Mucosa of stomach (tissue), 1 donor: ENCODE measurements around the gene ELL3.
"Not testable (repeated sequence)": the region's sequence is repeated elsewhere in the genome, so short reads cannot be mapped to it uniquely, and the experiment has no call there.

ENCODE experiments used
- H3K27me3 ChIP-seq: one replicate; pipeline ENCODE4 v1.7.0; 2013; ENCODE audit warnings: mild to moderate bottlenecking, low read length; ENCODE audit not compliant: control insufficient read depth, insufficient read depth
- H3K36me3 ChIP-seq: one replicate; pipeline ENCODE4 v1.7.0; 2013; ENCODE audit warnings: low read length; ENCODE audit not compliant: control insufficient read depth, insufficient read depth
- H3K4me1 ChIP-seq: one replicate; pipeline ENCODE4 v1.7.0; 2013; ENCODE audit warnings: mild to moderate bottlenecking, low read length; ENCODE audit not compliant: control insufficient read depth, insufficient read depth
- H3K4me3 ChIP-seq: one replicate; pipeline ENCODE4 v1.7.0; 2013; ENCODE audit warnings: low read length
- H3K9ac ChIP-seq: one replicate; pipeline ENCODE4 v1.7.0; 2013; ENCODE audit warnings: mild to moderate bottlenecking, low read length, moderate library complexity
- H3K9me3 ChIP-seq: one replicate; pipeline ENCODE4 v1.7.0; 2013; ENCODE audit warnings: mild to moderate bottlenecking, low read length, moderate library complexity; ENCODE audit not compliant: control insufficient read depth
- donor health status: Pancreatic carcinoma.

Gene ELL3

GRCh38 chr15:43776101-43776717, 557 bp downstream of the ELL3 start:
- H3K27me3 ChIP-seq = no peaks in the 10 kb centered on the region
- H3K9me3 ChIP-seq = no peaks in the 10 kb centered on the region
- H3K4me3 ChIP-seq = peak overlapping the region; percentile 84
- peak overlapping the region; percentile 84 for H3K9ac ChIP-seq
- peaks cover 10% of the 10 kb centered on the region for H3K36me3 ChIP-seq
- peaks cover 10% of the 10 kb centered on the region for H3K4me1 ChIP-seq

GRCh38 chr15:43775411-43775965, 1.3 kb downstream of the ELL3 start:
- peak overlapping the region; percentile 84 for H3K9ac ChIP-seq
- no peaks in the 10 kb centered on the region for H3K9me3 ChIP-seq
- H3K27me3 ChIP-seq = no peaks in the 10 kb centered on the region
- H3K4me1 ChIP-seq = peaks cover 10% of the 10 kb centered on the region
- H3K36me3 ChIP-seq = peaks cover 13% of the 10 kb centered on the region
- H3K4me3 ChIP-seq = peak overlapping the region; percentile 84

- peaks cover 10% of the 10 kb centered on the region for H3K4me1 ChIP-seq
- H3K36me3 ChIP-seq = peaks cover 13% of the 10 kb centered on the region
- H3K27me3 ChIP-seq = no peaks in the 10 kb centered on the region
These were observed 2.7 kb downstream of the ELL3 start for GRCh38 chr15:43774062-43774461.

GRCh38 chr15:43772624-43773023, 4.1 kb downstream of the ELL3 start:
- Histone ChIP-seq H3K9ac (no peak overlapping the region), H3K4me1 (peaks cover 10% of the 10 kb centered on the region), H3K4me3 (no peak overlapping the region), H3K27me3 (no peaks in the 10 kb centered on the region), H3K36me3 (peaks cover 13% of the 10 kb centered on the region), H3K9me3 (no peaks in the 10 kb centered on the region)

More at GRCh38 chr15:43774062-43774461, 2.7 kb downstream of the ELL3 start:
- no peaks in the 10 kb centered on the region for H3K9me3 ChIP-seq
- no peak overlapping the region for H3K4me3 ChIP-seq
- H3K9ac ChIP-seq = no peak overlapping the region

- no peak overlapping the region for H3K9ac ChIP-seq
- H3K9me3 ChIP-seq = no peaks in the 10 kb centered on the region
- peaks cover 13% of the 10 kb centered on the region for H3K36me3 ChIP-seq
- H3K4me1 ChIP-seq = peaks cover 10% of the 10 kb centered on the region
- no peak overlapping the region for H3K4me3 ChIP-seq
- H3K27me3 ChIP-seq = no peaks in the 10 kb centered on the region
These were observed 5.0 kb downstream of the ELL3 start for GRCh38 chr15:43771816-43772215.

- no peak overlapping the region for H3K9ac ChIP-seq
- no peaks in the 10 kb centered on the region for H3K27me3 ChIP-seq
- H3K4me1 ChIP-seq = no peaks in the 10 kb centered on the region
- H3K4me3 ChIP-seq = no peak overlapping the region
- peaks cover 18% of the 10 kb centered on the region for H3K36me3 ChIP-seq
- no peaks in the 10 kb centered on the region for H3K9me3 ChIP-seq
These were observed 7.1 kb downstream of the ELL3 start for GRCh38 chr15:43769584-43770228.

- Histone ChIP-seq H3K4me3 (no peak overlapping the region), H3K4me1 (no peaks in the 10 kb centered on the region), H3K36me3 (peaks cover 11% of the 10 kb centered on the region), H3K27me3 (no peaks in the 10 kb centered on the region), H3K9me3 (no peaks in the 10 kb centered on the region), H3K9ac (no peak overlapping the region)
These were observed 12.8 kb downstream of the ELL3 start for GRCh38 chr15:43763819-43764446.

GRCh38 chr15:43762824-43763223, 13.9 kb downstream of the ELL3 start:
- H3K4me1 ChIP-seq = no peaks in the 10 kb centered on the region
- no peaks in the 10 kb centered on the region for H3K27me3 ChIP-seq
- H3K9me3 ChIP-seq = no peaks in the 10 kb centered on the region
- H3K9ac ChIP-seq = no peak overlapping the region
- H3K4me3 ChIP-seq = no peak overlapping the region
- H3K36me3 ChIP-seq = peaks cover 11% of the 10 kb centered on the region

GRCh38 chr15:43751885-43752284, 24.9 kb downstream of the ELL3 start:
- H3K4me1 ChIP-seq = peaks cover 15% of the 10 kb centered on the region

GRCh38 chr15:43749690-43750345, 26.9 kb downstream of the ELL3 start:
- Histone ChIP-seq H3K9me3 (no peaks in the 10 kb centered on the region), H3K27me3 (no peaks in the 10 kb centered on the region), H3K4me3 (peak overlapping the region; percentile 12), H3K4me1 (peaks cover 15% of the 10 kb centered on the region), H3K36me3 (no peaks in the 10 kb centered on the region), H3K9ac (peak overlapping the region; percentile 51)

More at GRCh38 chr15:43751885-43752284, 24.9 kb downstream of the ELL3 start:
- Histone ChIP-seq H3K9me3 (no peaks in the 10 kb centered on the region), H3K9ac (no peak overlapping the region), H3K27me3 (no peaks in the 10 kb centered on the region), H3K36me3 (peaks cover 7% of the 10 kb centered on the region), H3K4me3 (no peak overlapping the region)

- peaks cover 15% of the 10 kb centered on the region for H3K4me1 ChIP-seq
These were observed 28.4 kb downstream of the ELL3 start for GRCh38 chr15:43748376-43748775.

GRCh38 chr15:43746903-43747309, 29.9 kb downstream of the ELL3 start:
- peaks cover 15% of the 10 kb centered on the region for H3K4me1 ChIP-seq
- H3K4me3 ChIP-seq = peak overlapping the region; percentile 71
- not testable (repeated sequence) for H3K9me3 ChIP-seq, H3K27me3 ChIP-seq, H3K36me3 ChIP-seq
- peak overlapping the region; percentile 93 for H3K9ac ChIP-seq

More at GRCh38 chr15:43748376-43748775, 28.4 kb downstream of the ELL3 start:
- no peaks in the 10 kb centered on the region for H3K9me3 ChIP-seq
- H3K4me3 ChIP-seq = peak overlapping the region; percentile 1
- no peaks in the 10 kb centered on the region for H3K27me3 ChIP-seq
- no peaks in the 10 kb centered on the region for H3K36me3 ChIP-seq
- H3K9ac ChIP-seq = no peak overlapping the region
